GM19023 (cell line): ENCODE results near the gene HOXD3.

Experiments
- ATAC-seq: cut with Tn5 transposase; IDR thresholded peaks from one replicate; pipeline ENCODE4 v1.9.1; 2021; ENCODE audit warnings: mild to moderate bottlenecking, moderate library complexity; ENCODE audit not compliant: unreplicated experiment

HOXD3 gene

GRCh38 chr2:176156807-176157498 is at the start of gene HOXD3:
HOXD3 (plus strand) TSS chr2:176157307; CDS start chr2:176169115, 11,808 bp downstream.
- no peak for ATAC-seq

- no peak for ATAC-seq
Observed at GRCh38 chr2:176107731-176108181, 49.4 kb upstream of the HOXD3 start.

- no peak for ATAC-seq
Observed at GRCh38 chr2:176109192-176109901, 47.8 kb upstream of the HOXD3 start.

GRCh38 chr2:176109946-176110345 is 47.2 kb upstream of the HOXD3 start:
- ATAC-seq = no peak

- ATAC-seq = no peak
Observed at GRCh38 chr2:176110415-176111308, 46.4 kb upstream of the HOXD3 start.

- ATAC-seq = no peak
Observed at GRCh38 chr2:176111309-176111663, 45.8 kb upstream of the HOXD3 start.

- no peak for ATAC-seq
Observed at GRCh38 chr2:176111846-176112374, 45.2 kb upstream of the HOXD3 start.

GRCh38 chr2:176112375-176113302 is 44.5 kb upstream of the HOXD3 start:
- ATAC-seq = no peak

GRCh38 chr2:176114120-176114929 is 42.8 kb upstream of the HOXD3 start:
- ATAC-seq = no peak

GRCh38 chr2:176114930-176115625 is 42.0 kb upstream of the HOXD3 start:
- no peak for ATAC-seq

- no peak for ATAC-seq
Observed at GRCh38 chr2:176115883-176116813, 41.0 kb upstream of the HOXD3 start, which contains the start of gene HOXD10. HOXD10 (plus strand) TSS chr2:176116778; CDS start chr2:176116834, 56 bp downstream.

- ATAC-seq = no peak
Observed at GRCh38 chr2:176117162-176117822, 39.8 kb upstream of the HOXD3 start.

- ATAC-seq = no peak
Observed at GRCh38 chr2:176117823-176118371, 39.2 kb upstream of the HOXD3 start.

GRCh38 chr2:176118601-176119339 is 38.3 kb upstream of the HOXD3 start:
- ATAC-seq = no peak

GRCh38 chr2:176120364-176121189 is 36.5 kb upstream of the HOXD3 start:
- no peak for ATAC-seq
